BLaER1 (cell line): Measurements from ENCODE around the gene DOCK4.

Experiments used
- H3K27ac ChIP-seq: shearing (Covaris generic); formaldehyde crosslinking; 2 replicates; pipeline ENCODE4 v1.8.1; 2022
- H3K27me3 ChIP-seq: shearing (Covaris generic); formaldehyde crosslinking; 2 replicates; pipeline ENCODE4 v1.8.1; 2022
- H3K36me3 ChIP-seq: shearing (Covaris generic); formaldehyde crosslinking; 2 replicates; pipeline ENCODE4 v1.8.1; 2022
- H3K4me1 ChIP-seq: shearing (Covaris generic); formaldehyde crosslinking; 2 replicates; pipeline ENCODE4 v1.8.1; 2022
- H3K4me2 ChIP-seq: shearing (Covaris generic); formaldehyde crosslinking; 2 replicates; pipeline ENCODE4 v1.8.1; 2022
- H3K4me3 ChIP-seq: shearing (Covaris generic); formaldehyde crosslinking; 2 replicates; pipeline ENCODE4 v1.8.1; 2022
- H3K9ac ChIP-seq: shearing (Covaris generic); formaldehyde crosslinking; 2 replicates; pipeline ENCODE4 v1.8.1; 2022
- H3K9me3 ChIP-seq: shearing (Covaris generic); formaldehyde crosslinking; 2 replicates; pipeline ENCODE4 v1.8.1; 2022
- H4K20me1 ChIP-seq: shearing (Covaris generic); formaldehyde crosslinking; 2 replicates; pipeline ENCODE4 v1.8.1; 2022
- Cebpa-rat ChIP-seq: shearing (Covaris generic); IDR thresholded peaks from 2 replicates; pipeline ENCODE4 v1.8.1; 2022

Gene DOCK4

DNA sequence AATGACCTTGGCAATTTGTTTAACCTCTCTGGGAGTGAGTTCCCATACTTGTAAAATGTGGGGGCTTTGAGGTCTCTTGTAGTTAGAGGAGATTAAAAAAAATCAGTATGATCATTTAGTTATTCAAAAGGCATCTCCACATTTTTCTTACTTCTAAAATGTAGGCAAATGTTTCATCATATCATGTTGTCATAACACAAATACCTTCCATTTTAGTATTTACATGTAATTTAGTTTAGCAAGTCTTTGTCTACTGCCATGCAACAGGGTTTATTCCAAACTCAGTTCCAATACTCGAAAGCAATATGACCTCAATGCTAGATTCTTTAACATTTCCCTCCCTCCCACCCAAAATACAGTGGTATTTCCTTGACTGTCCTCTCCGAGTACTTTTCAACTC is 381.2 kb downstream of the DOCK4 start:
- no peak for TF ChIP-seq Cebpa-rat

DNA sequence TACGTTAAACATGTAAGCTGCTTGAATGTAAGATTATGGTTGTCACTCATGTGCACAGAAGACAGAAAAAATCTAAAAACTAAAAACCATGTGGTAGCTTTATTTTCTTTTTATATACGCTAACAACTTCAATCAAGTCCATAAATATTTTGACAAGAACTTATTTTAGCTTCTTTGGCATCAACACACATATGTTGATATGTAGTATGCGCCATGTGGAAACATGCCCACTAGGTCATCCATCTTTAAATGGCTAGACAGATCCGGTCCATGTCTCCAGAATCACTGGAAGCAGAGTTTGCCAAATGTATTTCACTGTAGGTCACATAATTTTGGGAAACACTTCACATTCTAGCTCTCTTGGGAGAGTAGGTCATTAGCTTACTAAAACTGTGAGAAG is 382.4 kb downstream of the DOCK4 start:
- Histone ChIP-seq H3K9ac (no peak overlapping the region), H4K20me1 (no peaks in the 10 kb centered on the region), H3K4me3 (no peak overlapping the region), H3K27me3 (no peaks in the 10 kb centered on the region), H3K4me2 (no peak overlapping the region), H3K9me3 (no peaks in the 10 kb centered on the region), H3K4me1 (no peaks in the 10 kb centered on the region), H3K36me3 (no peaks in the 10 kb centered on the region), H3K27ac (no peak overlapping the region)
- no peak for TF ChIP-seq Cebpa-rat

More for the DNA sequence above, 381.2 kb downstream of the DOCK4 start:
- no peaks in the 10 kb centered on the region for H3K36me3 ChIP-seq
- H3K9me3 ChIP-seq, result no peaks in the 10 kb centered on the region
- H4K20me1 ChIP-seq, result no peaks in the 10 kb centered on the region
- H3K4me3 ChIP-seq, result no peak overlapping the region
- no peak overlapping the region for H3K9ac ChIP-seq
- H3K27ac ChIP-seq, result no peak overlapping the region
- H3K27me3 ChIP-seq, result no peaks in the 10 kb centered on the region
- H3K4me1 ChIP-seq, result no peaks in the 10 kb centered on the region
- no peak overlapping the region for H3K4me2 ChIP-seq

DNA sequence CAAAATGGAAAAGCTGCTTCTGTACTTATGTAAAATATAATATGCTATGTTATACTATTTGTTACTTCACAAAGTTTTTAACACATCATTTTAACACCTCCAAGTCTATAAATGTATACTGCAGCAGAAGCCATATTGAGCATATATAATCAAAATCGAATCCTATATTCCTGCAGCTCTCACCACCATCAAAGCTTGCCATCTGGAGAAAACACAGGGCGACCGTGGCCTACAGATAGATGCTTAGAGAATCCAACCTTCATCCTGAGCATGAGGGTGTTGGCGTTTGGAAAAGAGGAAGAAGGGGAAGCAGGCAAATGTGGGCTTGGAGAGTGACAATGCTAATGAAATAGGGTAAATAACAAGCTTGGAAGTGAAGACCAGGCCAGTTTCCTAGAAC is 385.2 kb downstream of the DOCK4 start:
- Histone ChIP-seq H3K36me3 (no peaks in the 10 kb centered on the region), H3K4me3 (no peak overlapping the region)

DNA sequence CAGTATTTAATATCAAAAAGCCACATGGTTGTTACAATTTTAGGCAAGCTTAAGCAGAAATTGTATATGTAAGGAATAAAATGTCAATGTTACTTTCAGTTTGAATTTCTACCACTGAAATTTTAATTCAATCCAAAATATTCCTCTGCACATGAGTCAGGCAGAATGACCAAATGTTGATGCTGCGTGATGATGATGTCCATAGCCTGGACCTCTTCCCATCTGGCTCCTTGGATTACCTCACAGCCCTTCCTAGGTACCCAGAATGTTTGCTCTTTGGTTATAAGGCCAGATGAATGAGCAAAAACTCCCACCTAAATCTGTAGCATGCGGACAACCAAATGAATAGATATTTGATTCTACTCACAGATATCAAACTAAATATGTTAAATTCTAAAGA is 385.6 kb downstream of the DOCK4 start:
- H3K9me3 ChIP-seq, result no peaks in the 10 kb centered on the region
- H3K27me3 ChIP-seq, result no peaks in the 10 kb centered on the region
- H3K4me3 ChIP-seq, result no peak overlapping the region
- H3K9ac ChIP-seq, result no peak overlapping the region
- no peaks in the 10 kb centered on the region for H3K4me1 ChIP-seq
- no peaks in the 10 kb centered on the region for H3K36me3 ChIP-seq
- H3K27ac ChIP-seq, result no peak overlapping the region
- no peak overlapping the region for H3K4me2 ChIP-seq
- H4K20me1 ChIP-seq, result no peaks in the 10 kb centered on the region
- no peak for TF ChIP-seq Cebpa-rat

More for the DNA sequence above, 385.2 kb downstream of the DOCK4 start:
- no peak overlapping the region for H3K9ac ChIP-seq
- no peak overlapping the region for H3K4me2 ChIP-seq
- H3K9me3 ChIP-seq, result no peaks in the 10 kb centered on the region
- no peak for TF ChIP-seq Cebpa-rat
- H3K4me1 ChIP-seq, result no peaks in the 10 kb centered on the region
- no peaks in the 10 kb centered on the region for H3K27me3 ChIP-seq
- H4K20me1 ChIP-seq, result no peaks in the 10 kb centered on the region
- H3K27ac ChIP-seq, result no peak overlapping the region

DNA sequence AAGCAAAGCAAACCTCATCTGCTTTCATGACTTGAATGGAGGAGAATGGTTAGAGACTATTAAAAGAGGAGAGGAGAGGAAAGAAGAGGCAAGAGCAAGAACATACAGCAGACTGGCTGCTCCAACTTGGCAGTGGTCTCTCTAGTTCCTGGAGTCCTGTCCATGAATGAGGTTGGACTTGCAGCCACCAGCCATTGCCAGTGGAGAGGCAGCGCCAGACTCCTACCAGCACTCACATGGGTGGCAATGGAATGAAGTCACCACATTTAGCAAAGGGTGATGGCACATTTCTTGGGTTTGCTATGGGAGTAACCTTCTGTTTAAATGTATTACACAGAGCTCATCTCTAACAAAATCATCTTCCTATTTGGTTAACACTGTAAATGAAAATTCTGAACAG is 386.1 kb downstream of the DOCK4 start:
- no peaks in the 10 kb centered on the region for H3K4me1 ChIP-seq

DNA sequence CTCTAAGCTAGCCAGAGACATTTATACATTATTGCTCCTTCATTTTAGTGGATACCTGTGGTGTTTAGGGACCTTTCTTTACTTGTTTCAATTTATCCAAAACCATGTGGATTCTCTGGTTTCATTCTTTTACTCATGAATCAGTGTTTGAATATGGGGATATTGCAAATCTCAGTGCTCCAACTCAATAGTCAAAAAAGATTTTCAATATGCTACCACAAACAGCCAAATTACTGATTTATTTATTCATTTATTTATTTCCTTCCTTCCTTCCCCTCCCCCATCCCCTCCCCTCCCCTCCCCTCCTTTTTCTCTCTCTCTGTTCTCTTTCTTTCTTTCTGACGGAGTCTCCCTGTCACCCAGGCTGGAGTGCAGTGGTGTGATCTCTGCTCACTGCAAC is 390.8 kb downstream of the DOCK4 start:
- H3K9ac ChIP-seq, result no peak overlapping the region
- H3K9me3 ChIP-seq, result no peaks in the 10 kb centered on the region
- H3K4me2 ChIP-seq, result no peak overlapping the region
- H4K20me1 ChIP-seq, result no peaks in the 10 kb centered on the region
- H3K27me3 ChIP-seq, result no peaks in the 10 kb centered on the region
- H3K36me3 ChIP-seq, result no peaks in the 10 kb centered on the region
- H3K27ac ChIP-seq, result no peak overlapping the region
- no peak for TF ChIP-seq Cebpa-rat
- no peak overlapping the region for H3K4me3 ChIP-seq
- H3K4me1 ChIP-seq, result no peaks in the 10 kb centered on the region

More for the DNA sequence above, 386.1 kb downstream of the DOCK4 start:
- Histone ChIP-seq H4K20me1 (no peaks in the 10 kb centered on the region), H3K4me2 (no peak overlapping the region), H3K9ac (no peak overlapping the region), H3K9me3 (no peaks in the 10 kb centered on the region), H3K36me3 (no peaks in the 10 kb centered on the region), H3K4me3 (no peak overlapping the region), H3K27ac (no peak overlapping the region), H3K27me3 (no peaks in the 10 kb centered on the region)
- no peak for TF ChIP-seq Cebpa-rat

DNA sequence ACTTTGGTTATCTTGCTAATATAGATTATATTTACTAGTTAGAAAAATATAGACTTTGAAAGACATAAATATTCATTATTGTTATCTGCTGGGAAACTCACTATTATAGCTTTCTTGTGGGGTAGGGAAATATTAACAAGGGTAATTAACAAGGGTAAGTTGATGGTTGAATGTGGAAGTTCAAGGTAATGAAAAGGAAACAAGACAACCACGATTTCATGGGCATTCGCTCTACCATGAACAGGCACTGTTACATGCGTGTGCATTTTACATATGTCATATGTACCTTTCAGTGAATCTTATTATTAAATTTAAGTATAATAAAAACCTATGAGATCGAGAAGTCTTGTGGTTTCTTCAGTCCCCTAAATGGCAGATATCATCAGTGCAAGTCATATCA is 392.9 kb downstream of the DOCK4 start:
- H3K9me3 ChIP-seq, result no peaks in the 10 kb centered on the region
- no peak overlapping the region for H3K4me3 ChIP-seq
- H3K4me1 ChIP-seq, result no peaks in the 10 kb centered on the region
- H3K27me3 ChIP-seq, result no peaks in the 10 kb centered on the region
- no peak overlapping the region for H3K4me2 ChIP-seq
- no peak for TF ChIP-seq Cebpa-rat
- no peaks in the 10 kb centered on the region for H3K36me3 ChIP-seq
- no peak overlapping the region for H3K27ac ChIP-seq
- no peak overlapping the region for H3K9ac ChIP-seq
- H4K20me1 ChIP-seq, result no peaks in the 10 kb centered on the region

DNA sequence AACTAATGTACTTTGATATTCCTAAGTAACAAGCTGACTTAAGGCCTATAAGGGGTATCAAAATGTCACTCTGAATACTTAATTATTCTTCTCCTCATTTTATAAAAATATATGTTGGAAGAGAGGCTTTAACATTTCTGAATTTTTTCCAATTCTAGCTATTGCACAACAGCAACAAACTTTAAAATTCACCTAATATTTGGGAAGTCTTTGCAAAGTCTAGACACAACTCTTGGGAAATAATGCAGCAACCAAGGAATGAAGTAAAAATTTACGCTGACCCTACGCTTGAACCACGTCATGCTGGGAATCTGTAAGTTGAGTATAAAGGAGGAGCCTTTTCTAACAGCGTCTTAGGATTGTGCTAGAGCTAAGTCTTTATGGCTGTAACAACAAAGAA is 400.0 kb downstream of the DOCK4 start:
- H3K4me2 ChIP-seq, result no peak overlapping the region
- H3K4me1 ChIP-seq, result no peaks in the 10 kb centered on the region
- H3K27ac ChIP-seq, result no peak overlapping the region
- no peak overlapping the region for H3K9ac ChIP-seq
- no peak overlapping the region for H3K4me3 ChIP-seq
- no peak for TF ChIP-seq Cebpa-rat
- H4K20me1 ChIP-seq, result no peaks in the 10 kb centered on the region
- H3K36me3 ChIP-seq, result no peaks in the 10 kb centered on the region
- peaks cover 23% of the 10 kb centered on the region for H3K9me3 ChIP-seq
- no peaks in the 10 kb centered on the region for H3K27me3 ChIP-seq

DNA sequence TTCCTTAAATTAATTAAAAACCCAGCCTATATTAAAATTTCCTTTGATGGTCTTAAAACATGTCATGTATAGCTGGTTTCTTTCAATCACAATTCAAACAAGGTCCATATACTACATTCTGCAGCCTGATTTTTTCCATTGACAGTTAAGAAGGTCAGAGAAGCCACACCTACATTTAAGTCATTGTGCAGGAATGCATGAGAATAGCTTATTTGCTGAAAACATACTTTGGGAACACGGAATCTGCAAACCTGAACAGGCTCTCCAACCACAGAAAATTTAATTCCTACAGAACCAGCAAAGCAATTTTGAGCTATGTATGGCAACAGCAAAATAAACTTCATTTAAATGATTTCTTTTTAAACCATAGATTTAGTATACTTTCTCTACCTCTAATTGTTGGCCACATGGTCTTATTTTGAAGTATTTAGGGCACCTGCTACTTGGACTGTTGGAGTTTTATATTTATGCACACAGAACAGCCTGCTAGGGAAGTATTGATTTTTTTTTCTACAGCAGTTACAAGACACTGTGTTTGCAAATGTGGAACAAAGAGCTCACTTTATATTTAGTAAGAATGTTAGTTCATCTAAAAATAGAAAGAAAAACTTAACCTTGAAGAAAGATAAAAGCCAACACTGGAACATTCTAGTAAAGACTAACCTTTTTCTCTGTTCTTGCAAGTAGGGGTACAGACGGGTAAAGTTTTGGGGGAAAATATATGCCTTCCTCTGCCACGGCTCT is 403.0 kb downstream of the DOCK4 start:
- Histone ChIP-seq H3K9me3 (peaks cover 50% of the 10 kb centered on the region), H4K20me1 (no peaks in the 10 kb centered on the region), H3K4me3 (no peak overlapping the region), H3K4me1 (no peaks in the 10 kb centered on the region), H3K9ac (no peak overlapping the region), H3K4me2 (no peak overlapping the region), H3K36me3 (no peaks in the 10 kb centered on the region), H3K27me3 (no peaks in the 10 kb centered on the region), H3K27ac (no peak overlapping the region)
- no peak for TF ChIP-seq Cebpa-rat

DNA sequence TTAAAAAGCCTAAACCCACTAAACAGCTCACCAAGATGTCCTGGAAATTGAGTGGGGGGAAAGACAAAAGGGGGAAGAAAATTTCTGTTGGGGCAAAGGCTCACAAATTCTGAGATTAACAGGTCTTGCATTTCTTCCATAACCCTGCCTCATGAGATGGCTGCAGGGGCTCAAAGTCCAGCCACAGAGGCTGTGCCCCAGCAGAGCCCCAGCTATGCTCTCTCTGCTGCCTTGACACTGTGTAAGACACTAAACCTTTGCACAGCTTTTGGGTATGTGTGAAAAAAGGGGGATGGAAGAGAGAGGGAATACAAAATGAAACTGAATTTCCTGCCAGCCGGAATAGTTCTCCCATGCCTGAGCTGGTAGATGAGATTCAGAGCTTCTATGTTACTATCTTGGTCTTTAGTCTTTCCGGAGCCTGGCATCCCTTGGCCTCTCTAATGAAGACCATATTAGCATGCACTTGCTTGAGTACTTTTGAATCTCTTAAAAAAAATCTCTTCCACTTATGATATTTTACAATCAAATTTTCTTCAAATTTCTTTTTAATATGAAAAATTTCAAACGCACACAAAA is 403.9 kb downstream of the DOCK4 start:
- Histone ChIP-seq H3K4me1 (no peaks in the 10 kb centered on the region), H3K9ac (no peak overlapping the region), H3K27me3 (no peaks in the 10 kb centered on the region), H3K36me3 (no peaks in the 10 kb centered on the region), H4K20me1 (no peaks in the 10 kb centered on the region), H3K27ac (no peak overlapping the region), H3K4me3 (no peak overlapping the region), H3K9me3 (peaks cover 59% of the 10 kb centered on the region), H3K4me2 (no peak overlapping the region)
- TF ChIP-seq Cebpa-rat, result no peak
